ENCODE results near the gene ACOT13.
A peak's percentile ranks its signal among the peaks of the same experiment; 100 is the strongest.
"Not testable (repeated sequence)": the region's sequence is repeated elsewhere in the genome, so short reads cannot be mapped to it uniquely, and the experiment has no call there.

The ACOT13 gene

DNA sequence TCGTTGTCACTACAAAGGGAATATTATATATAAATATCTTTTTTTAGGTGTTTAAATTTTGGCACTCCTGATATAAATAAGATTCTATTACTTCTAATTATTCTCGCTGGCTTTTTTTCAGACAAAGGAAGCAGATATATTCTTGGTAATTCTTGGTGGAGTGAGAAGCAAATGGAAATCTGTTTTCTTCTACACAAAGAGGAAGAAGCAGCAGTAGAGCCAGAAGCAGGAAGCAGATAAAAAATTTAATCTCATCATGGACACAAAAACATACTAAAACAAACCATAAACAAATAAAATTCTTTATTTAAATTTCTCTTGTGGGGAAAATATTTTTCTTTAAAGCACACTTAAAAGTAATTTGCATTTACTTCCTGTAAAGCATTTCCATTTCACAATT, 17.2 kb upstream of the ACOT13 start:
- peaks cover 13% of the 10 kb centered on the region for H3K36me3 Mint-ChIP-seq (ENCODE audit: low read depth)
- no peak overlapping the region for H3K27ac Mint-ChIP-seq
- H3K9me3 Mint-ChIP-seq = no peaks in the 10 kb centered on the region
- peaks cover 13% of the 10 kb centered on the region for H3K4me1 Mint-ChIP-seq
- DNase-seq (no peak), ATAC-seq (no peak)
- no peak overlapping the region for H3K4me3 Mint-ChIP-seq
- H3K27me3 Mint-ChIP-seq = peaks cover 11% of the 10 kb centered on the region

DNA sequence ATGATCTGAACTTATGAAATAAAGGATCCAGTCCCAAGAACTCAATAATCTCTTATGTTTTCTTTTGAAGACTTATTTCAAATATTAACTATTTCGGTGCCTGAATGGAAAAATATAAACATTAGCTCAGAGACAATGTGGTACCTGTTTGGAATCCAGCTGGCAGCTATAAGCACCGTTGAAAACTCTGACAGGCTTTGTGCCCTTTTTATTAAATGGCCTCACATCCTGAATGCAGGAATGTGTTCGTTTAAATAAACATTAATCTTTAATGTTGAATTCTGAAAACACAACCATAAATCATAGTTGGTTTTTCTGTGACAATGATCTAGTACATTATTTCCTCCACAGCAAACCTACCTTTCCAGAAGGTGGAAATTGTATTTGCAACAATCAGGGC, 16.5 kb upstream of the ACOT13 start:
- no peak overlapping the region for H3K4me3 Mint-ChIP-seq
- ATAC-seq = no peak
- H3K9me3 Mint-ChIP-seq = no peaks in the 10 kb centered on the region
- H3K27me3 Mint-ChIP-seq = peaks cover 4% of the 10 kb centered on the region
- H3K36me3 Mint-ChIP-seq (ENCODE audit: low read depth) = peaks cover 13% of the 10 kb centered on the region
- no peak overlapping the region for H3K27ac Mint-ChIP-seq
- H3K4me1 Mint-ChIP-seq = peaks cover 10% of the 10 kb centered on the region
- DNase-seq = no peak

- Mint-ChIP-seq H3K9me3 (no peaks in the 10 kb centered on the region), H3K27ac (peak overlapping the region; percentile 66), H3K4me1 (peaks cover 17% of the 10 kb centered on the region), H3K27me3 (no peaks in the 10 kb centered on the region), H3K36me3 (ENCODE audit: low read depth) (peaks cover 35% of the 10 kb centered on the region), H3K4me3 (no peak overlapping the region)
- DNase-seq (no peak), ATAC-seq (peak; percentile 52)
Observed at GRCh38 chr6:24655215-24655614, 11.7 kb upstream of the ACOT13 start.

- Mint-ChIP-seq H3K27me3 (no peaks in the 10 kb centered on the region), H3K4me3 (no peak overlapping the region), H3K4me1 (peaks cover 24% of the 10 kb centered on the region), H3K36me3 (ENCODE audit: low read depth) (peaks cover 46% of the 10 kb centered on the region), H3K9me3 (no peaks in the 10 kb centered on the region), H3K27ac (no peak overlapping the region)
- no peak for ATAC-seq
- no peak for DNase-seq
Observed at GRCh38 chr6:24658573-24659560, 8.0 kb upstream of the ACOT13 start.

- no peak overlapping the region for H3K4me3 Mint-ChIP-seq
- DNase-seq (no peak), ATAC-seq (no peak)
- no peak overlapping the region for H3K27ac Mint-ChIP-seq
- H3K27me3 Mint-ChIP-seq = no peaks in the 10 kb centered on the region
- H3K36me3 Mint-ChIP-seq (ENCODE audit: low read depth) = peaks cover 51% of the 10 kb centered on the region
- H3K9me3 Mint-ChIP-seq = no peaks in the 10 kb centered on the region
- H3K4me1 Mint-ChIP-seq = peaks cover 29% of the 10 kb centered on the region
Observed at GRCh38 chr6:24659561-24659960, 7.3 kb upstream of the ACOT13 start.

DNA sequence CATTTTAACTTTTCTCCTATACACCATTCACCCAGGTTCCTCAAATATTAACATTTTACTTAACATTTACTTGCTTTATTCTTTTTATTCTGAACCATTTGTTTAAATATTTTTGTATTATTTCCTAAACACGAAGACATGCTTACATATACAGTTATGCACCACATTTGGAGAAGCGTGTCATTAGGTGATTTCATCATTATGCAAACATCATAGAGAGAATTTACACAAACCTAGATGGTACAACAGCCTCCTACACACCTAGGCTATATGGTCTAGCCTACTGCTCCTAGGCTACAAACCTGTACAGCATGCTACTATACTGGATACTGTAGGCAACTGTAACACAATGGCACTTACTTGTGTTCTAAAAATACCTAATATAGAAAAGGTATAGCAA, 6.8 kb upstream of the ACOT13 start:
- no peak for DNase-seq
- Mint-ChIP-seq H3K4me1 (peaks cover 35% of the 10 kb centered on the region), H3K36me3 (ENCODE audit: low read depth) (peaks cover 57% of the 10 kb centered on the region), H3K27me3 (no peaks in the 10 kb centered on the region), H3K27ac (no peak overlapping the region), H3K9me3 (no peaks in the 10 kb centered on the region), H3K4me3 (no peak overlapping the region)
- ATAC-seq = no peak

- not testable (repeated sequence) for H3K27me3 Mint-ChIP-seq, DNase-seq, H3K4me3 Mint-ChIP-seq, H3K27ac Mint-ChIP-seq, H3K9me3 Mint-ChIP-seq, ATAC-seq
- Mint-ChIP-seq H3K4me1 (peaks cover 39% of the 10 kb centered on the region), H3K36me3 (ENCODE audit: low read depth) (peaks cover 58% of the 10 kb centered on the region)
Observed at GRCh38 chr6:24661759-24662158, 5.1 kb upstream of the ACOT13 start.

GRCh38 chr6:24662236-24662635, 4.6 kb upstream of the ACOT13 start:
- no peak overlapping the region for H3K27ac Mint-ChIP-seq
- H3K4me3 Mint-ChIP-seq = no peak overlapping the region
- no peaks in the 10 kb centered on the region for H3K9me3 Mint-ChIP-seq
- H3K27me3 Mint-ChIP-seq = no peaks in the 10 kb centered on the region
- H3K36me3 Mint-ChIP-seq (ENCODE audit: low read depth) = peaks cover 58% of the 10 kb centered on the region
- peaks cover 43% of the 10 kb centered on the region for H3K4me1 Mint-ChIP-seq
- DNase-seq = no peak
- no peak for ATAC-seq

- H3K27me3 Mint-ChIP-seq = no peaks in the 10 kb centered on the region
- ATAC-seq = no peak
- peaks cover 51% of the 10 kb centered on the region for H3K36me3 Mint-ChIP-seq (ENCODE audit: low read depth)
- no peak overlapping the region for H3K27ac Mint-ChIP-seq
- no peaks in the 10 kb centered on the region for H3K9me3 Mint-ChIP-seq
- no peak for DNase-seq
- peaks cover 47% of the 10 kb centered on the region for H3K4me1 Mint-ChIP-seq
- H3K4me3 Mint-ChIP-seq = no peak overlapping the region
Observed at GRCh38 chr6:24663189-24663588, 3.7 kb upstream of the ACOT13 start.

DNA sequence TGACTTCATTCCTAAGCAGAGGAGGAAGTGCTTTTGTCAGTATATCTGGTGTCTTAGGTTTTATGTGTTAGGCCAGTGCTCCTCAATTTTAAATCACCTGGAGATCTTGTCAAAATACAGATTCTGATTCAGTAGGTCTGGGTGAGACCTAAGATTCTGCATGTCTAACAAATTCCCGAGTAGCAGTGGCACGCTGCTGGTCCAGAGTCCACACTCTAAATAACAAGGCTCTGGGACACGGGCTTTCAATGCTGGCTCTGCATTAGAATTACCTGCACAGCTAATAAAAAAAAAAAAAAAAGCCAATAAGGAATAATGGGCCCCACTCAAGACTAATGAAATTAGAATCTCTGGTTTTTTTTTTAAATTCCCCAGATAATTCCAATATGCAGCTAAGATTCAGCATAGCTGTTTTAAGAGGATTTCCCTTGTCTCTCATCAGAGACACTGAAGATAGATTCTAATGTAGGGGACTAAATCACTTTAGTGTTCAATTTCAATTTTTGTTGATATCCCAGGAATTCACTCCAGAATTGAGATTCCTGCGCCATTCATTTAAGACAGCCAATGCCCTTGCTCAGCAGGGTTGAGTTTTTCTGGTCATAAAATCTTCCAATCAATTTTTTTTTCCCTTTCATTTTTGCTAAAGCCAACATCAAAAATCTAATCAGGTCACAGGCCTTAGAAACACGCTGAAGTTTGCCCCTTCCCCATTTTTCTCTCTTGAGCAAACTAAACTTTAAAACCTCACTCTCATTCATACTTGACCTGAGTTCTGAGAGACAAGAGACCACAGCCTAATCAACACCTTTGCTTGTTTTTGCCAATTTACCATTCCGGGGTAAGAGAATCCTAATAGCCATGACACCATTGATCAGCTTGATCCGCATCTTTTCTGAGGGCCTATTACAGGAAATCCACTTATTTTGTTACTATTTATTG, 2.6 kb upstream of the ACOT13 start:
- Mint-ChIP-seq H3K27ac (peak overlapping the region; percentile 41), H3K27me3 (no peaks in the 10 kb centered on the region), H3K4me3 (peak overlapping the region; percentile 99), H3K4me1 (peaks cover 55% of the 10 kb centered on the region), H3K9me3 (peaks cover 5% of the 10 kb centered on the region), H3K36me3 (ENCODE audit: low read depth) (peaks cover 49% of the 10 kb centered on the region)
- DNase-seq = no peak
- ATAC-seq = no peak

GRCh38 chr6:24666097-24666640, 708 bp upstream of the ACOT13 start:
- DNase-seq (peak; percentile 38), ATAC-seq (peak; percentile 44)
- Mint-ChIP-seq H3K9me3 (peaks cover 15% of the 10 kb centered on the region), H3K27ac (peak overlapping the region; percentile 97), H3K27me3 (no peaks in the 10 kb centered on the region), H3K4me3 (peak overlapping the region; percentile 99), H3K36me3 (ENCODE audit: low read depth) (peaks cover 56% of the 10 kb centered on the region), H3K4me1 (peaks cover 52% of the 10 kb centered on the region)

DNA sequence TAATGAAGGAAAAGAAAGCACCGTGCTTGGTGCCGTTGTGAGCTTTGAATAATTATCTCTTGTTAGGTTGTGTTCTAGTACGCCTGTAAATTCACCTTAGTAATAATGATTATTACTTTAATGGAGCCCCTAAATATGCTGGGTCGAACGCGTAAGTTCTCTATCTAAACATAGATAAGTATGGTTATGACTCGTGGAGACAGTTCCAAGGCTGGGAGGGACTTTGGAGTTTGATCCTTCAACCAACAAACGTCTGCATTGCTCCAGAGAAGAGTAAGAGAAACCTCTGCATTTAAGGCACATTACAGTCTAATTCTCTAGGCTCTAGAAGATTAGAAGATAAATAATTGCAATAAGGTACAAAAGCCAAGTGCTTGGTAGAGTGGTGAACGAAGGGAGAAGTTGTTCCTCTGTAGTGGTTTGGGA, 514 bp downstream of the ACOT13 start:
- H3K36me3 Mint-ChIP-seq (ENCODE audit: low read depth) = peaks cover 50% of the 10 kb centered on the region

DNA sequence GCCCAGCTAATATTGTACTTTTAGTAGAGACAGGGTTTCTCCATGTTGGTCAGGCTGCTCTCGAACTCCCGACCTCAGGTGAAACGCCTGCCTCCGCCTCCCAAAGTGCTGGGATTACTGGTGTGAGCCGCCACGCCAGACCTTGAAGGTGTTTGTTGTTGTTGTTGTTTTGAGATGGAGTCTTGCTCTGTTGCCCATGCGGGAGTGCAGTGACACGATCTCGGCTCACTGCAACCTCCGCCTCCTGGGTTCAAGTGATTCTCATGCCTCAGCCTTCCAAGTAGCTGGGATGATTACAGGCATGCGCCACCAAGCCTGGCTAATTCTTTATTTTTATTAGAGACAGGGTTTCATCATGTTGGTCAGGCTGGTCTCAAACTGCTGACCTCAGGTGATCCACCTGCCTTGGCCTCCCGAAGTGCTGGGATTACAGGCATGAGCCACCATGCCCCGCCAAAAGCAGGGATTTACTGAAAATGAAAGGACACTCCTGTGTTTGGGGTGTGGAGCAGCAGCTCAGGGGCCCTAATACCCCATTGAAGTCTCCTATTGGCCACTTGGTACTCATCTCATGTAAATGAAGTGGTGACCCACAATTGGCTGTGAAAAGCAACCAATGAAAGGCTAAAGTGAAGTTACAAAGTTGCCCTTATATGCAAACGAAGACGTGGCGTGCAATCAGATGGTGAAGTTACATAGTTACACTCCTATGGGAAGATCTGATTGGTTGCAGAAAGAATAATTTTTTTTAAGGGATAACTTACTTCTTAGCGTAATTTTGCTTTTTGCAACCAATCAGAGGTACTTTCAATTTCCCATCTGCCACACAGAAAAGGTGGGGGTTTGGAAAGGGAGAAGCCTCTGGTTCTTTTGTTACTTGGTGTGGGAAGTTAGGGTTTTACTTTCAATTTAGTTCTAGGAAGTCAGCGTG, 1.5 kb downstream of the ACOT13 start:
- not testable (repeated sequence) for H3K27me3 Mint-ChIP-seq, DNase-seq, ATAC-seq
- H3K9me3 Mint-ChIP-seq = peaks cover 21% of the 10 kb centered on the region
- peaks cover 49% of the 10 kb centered on the region for H3K36me3 Mint-ChIP-seq (ENCODE audit: low read depth)
- peak overlapping the region; percentile 97 for H3K27ac Mint-ChIP-seq
- peak overlapping the region; percentile 99 for H3K4me3 Mint-ChIP-seq
- peaks cover 52% of the 10 kb centered on the region for H3K4me1 Mint-ChIP-seq

More for the DNA sequence above, 514 bp downstream of the ACOT13 start:
- H3K4me1 Mint-ChIP-seq = peaks cover 52% of the 10 kb centered on the region
- peaks cover 15% of the 10 kb centered on the region for H3K9me3 Mint-ChIP-seq
- no peak for DNase-seq
- no peaks in the 10 kb centered on the region for H3K27me3 Mint-ChIP-seq
- ATAC-seq = no peak
- H3K4me3 Mint-ChIP-seq = peak overlapping the region; percentile 99
- H3K27ac Mint-ChIP-seq = peak overlapping the region; percentile 97
